Measurements from ENCODE around the gene KRT84. TPM values are rescaled to one million over a fixed set of nuclear protein-coding genes. Genes with fewer than 3 reads are reported as not detected.

Gene KRT84
- total RNA-seq, 1 donor from 2014 or later, result not detected

DNA sequence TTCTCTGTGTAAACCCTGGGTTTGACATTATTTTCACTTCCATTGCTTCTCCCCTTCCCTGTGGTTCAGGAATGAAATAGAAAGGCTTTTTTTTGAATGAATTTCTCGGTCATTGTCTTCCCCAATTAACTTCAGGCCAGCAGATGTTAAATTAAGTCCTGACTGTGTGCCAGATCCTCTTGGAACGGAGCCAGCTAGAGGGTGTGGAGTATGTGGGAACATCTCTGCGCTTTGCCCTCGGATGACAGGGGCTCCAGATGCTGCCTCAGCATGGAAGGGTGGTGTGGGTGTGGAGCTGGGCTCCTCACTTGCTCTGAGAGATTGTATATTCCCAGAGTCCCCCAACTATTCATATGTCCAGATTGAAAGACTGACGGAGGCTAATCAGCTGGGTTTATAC, 31.3 kb downstream of the KRT84 start:
- Mint-ChIP-seq H3K9me3 (ENCODE audit: unreplicated experiment) (no peaks in the 10 kb centered on the region), H3K4me3 (ENCODE audit: unreplicated experiment) (no peak overlapping the region), H3K27me3 (ENCODE audit: unreplicated experiment) (peaks cover 42% of the 10 kb centered on the region), H3K4me1 (ENCODE audit: unreplicated experiment) (peaks cover 16% of the 10 kb centered on the region), H3K36me3 (ENCODE audit: unreplicated experiment) (no peaks in the 10 kb centered on the region), H3K27ac (ENCODE audit: unreplicated experiment) (no peak overlapping the region)
- TF ChIP-seq, protein P1, sequence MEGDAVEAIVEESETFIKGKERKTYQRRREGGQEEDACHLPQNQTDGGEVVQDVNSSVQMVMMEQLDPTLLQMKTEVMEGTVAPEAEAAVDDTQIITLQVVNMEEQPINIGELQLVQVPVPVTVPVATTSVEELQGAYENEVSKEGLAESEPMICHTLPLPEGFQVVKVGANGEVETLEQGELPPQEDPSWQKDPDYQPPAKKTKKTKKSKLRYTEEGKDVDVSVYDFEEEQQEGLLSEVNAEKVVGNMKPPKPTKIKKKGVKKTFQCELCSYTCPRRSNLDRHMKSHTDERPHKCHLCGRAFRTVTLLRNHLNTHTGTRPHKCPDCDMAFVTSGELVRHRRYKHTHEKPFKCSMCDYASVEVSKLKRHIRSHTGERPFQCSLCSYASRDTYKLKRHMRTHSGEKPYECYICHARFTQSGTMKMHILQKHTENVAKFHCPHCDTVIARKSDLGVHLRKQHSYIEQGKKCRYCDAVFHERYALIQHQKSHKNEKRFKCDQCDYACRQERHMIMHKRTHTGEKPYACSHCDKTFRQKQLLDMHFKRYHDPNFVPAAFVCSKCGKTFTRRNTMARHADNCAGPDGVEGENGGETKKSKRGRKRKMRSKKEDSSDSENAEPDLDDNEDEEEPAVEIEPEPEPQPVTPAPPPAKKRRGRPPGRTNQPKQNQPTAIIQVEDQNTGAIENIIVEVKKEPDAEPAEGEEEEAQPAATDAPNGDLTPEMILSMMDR (IDR thresholded peaks at IDR 0.05), result no peak
- DNase-seq (ENCODE audit: extremely low spot score, unreplicated experiment), result peak; percentile 68

DNA sequence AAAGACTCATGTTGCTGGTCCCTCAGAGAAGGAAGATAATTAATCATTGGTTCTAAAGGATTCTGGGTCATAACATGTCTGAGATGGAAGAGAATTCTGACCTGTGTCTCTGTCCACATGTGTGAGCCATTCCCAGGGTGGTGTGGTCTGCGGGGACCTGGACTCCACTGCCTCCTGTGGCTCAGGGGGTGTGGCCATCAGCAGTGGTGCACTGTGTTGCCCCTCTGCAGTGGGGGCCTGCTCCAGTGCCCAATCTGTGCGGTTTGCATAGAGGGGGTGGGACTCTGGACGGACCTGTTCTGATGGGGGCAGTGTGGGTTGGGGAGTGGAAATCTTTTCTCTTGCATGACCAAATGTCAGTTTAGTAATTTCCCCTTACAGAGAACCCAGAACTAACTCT, 31.7 kb downstream of the KRT84 start:
- Mint-ChIP-seq H3K27ac (ENCODE audit: unreplicated experiment) (no peak overlapping the region), H3K27me3 (ENCODE audit: unreplicated experiment) (peaks cover 45% of the 10 kb centered on the region), H3K36me3 (ENCODE audit: unreplicated experiment) (no peaks in the 10 kb centered on the region), H3K4me1 (ENCODE audit: unreplicated experiment) (peaks cover 16% of the 10 kb centered on the region), H3K9me3 (ENCODE audit: unreplicated experiment) (no peaks in the 10 kb centered on the region), H3K4me3 (ENCODE audit: unreplicated experiment) (no peak overlapping the region)
- peak; percentile 77 for DNase-seq (ENCODE audit: extremely low spot score, unreplicated experiment)
- TF ChIP-seq, protein P1 (IDR thresholded peaks at IDR 0.05), result no peak

DNA sequence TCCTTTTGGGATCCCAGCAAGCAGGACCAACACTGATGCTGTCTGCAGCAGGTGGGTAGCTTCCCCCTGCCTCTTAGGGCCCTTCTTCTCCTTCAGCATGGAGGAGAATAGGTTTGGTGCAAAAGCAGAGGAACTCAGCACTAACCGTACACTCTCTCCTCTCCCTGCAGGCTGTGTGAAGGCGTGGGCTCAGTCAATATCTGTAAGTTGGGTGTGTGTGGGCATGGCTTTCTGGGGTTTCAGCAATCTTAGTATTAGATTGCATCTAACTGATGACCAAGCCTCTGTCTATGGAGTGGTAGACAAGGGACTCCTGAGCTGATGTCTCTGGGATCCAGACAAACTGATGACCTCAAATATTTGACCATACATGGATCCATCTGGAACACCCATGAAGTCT, 32.5 kb downstream of the KRT84 start:
- DNase-seq (ENCODE audit: extremely low spot score, unreplicated experiment), result no peak
- Mint-ChIP-seq H3K4me3 (ENCODE audit: unreplicated experiment) (no peak overlapping the region), H3K27me3 (ENCODE audit: unreplicated experiment) (peaks cover 53% of the 10 kb centered on the region), H3K27ac (ENCODE audit: unreplicated experiment) (no peak overlapping the region), H3K4me1 (ENCODE audit: unreplicated experiment) (peaks cover 16% of the 10 kb centered on the region), H3K36me3 (ENCODE audit: unreplicated experiment) (no peaks in the 10 kb centered on the region), H3K9me3 (ENCODE audit: unreplicated experiment) (no peaks in the 10 kb centered on the region)
- TF ChIP-seq, protein P1 (IDR thresholded peaks at IDR 0.05), result no peak

DNA sequence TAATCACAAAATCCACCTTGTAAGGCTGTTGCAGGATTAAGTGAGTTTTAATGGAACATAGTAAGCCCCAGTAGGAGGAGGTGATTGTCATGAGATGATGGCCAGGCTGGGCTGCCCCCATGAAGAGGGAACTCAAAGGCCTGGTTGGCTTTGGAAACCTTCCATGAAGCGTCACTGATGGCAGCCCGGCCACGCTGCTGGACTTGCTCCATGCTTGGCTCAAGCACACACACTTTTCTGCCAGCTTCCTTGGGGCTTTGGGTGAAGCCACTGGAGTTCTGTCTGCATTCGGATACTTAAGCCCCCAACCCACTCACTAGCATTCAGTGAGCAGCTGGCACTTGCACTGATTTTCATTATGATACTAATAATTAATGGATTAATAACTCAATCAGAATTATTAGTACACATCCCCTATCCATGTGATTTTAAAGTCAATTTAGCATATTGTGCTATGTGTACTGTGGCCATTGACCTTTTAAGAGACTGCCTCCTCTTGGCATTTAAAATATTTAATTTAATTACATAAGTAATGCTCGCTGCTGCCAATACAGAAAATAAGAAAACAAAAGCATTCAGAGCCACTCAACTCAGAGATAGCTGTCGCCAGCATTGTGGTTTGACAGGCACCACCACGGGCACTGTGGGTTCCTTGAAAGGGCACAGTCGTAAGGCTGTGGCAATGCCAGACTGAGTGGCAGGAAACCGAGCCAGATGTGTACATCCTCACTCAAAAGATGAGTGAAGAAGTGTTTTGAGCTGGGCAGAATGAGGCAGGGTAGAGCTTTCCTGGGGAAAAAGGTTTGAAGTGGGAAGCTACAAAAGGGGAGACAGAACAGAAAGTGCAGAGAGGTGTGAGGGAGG, 34.0 kb downstream of the KRT84 start:
- Mint-ChIP-seq H3K27me3 (ENCODE audit: unreplicated experiment) (peaks cover 60% of the 10 kb centered on the region), H3K36me3 (ENCODE audit: unreplicated experiment) (no peaks in the 10 kb centered on the region), H3K4me3 (ENCODE audit: unreplicated experiment) (no peak overlapping the region), H3K4me1 (ENCODE audit: unreplicated experiment) (peaks cover 16% of the 10 kb centered on the region), H3K9me3 (ENCODE audit: unreplicated experiment) (no peaks in the 10 kb centered on the region), H3K27ac (ENCODE audit: unreplicated experiment) (no peak overlapping the region)
- TF ChIP-seq, protein P1 (IDR thresholded peaks at IDR 0.05), result no peak
- DNase-seq (ENCODE audit: extremely low spot score, unreplicated experiment), result peak; percentile 54

DNA sequence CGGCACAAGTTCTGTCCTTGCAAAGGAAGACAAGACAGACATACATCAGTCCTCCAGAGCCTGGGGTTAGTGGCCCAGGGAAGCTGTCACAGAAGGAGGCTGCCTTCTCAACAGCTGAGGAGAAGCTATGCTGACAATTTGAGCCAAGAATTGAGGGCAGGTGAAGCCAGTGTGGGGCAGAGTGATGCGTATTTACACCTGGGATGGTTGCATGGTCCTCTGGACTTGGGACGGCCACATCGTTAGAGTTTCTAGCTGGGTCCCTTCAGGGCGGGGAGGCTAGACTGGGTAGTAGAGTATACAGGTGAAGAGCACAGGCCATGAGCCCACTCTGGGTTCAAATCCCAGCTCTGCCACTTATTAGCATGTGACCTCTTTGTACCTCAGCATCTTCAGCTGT, 34.7 kb downstream of the KRT84 start:
- H3K27me3 Mint-ChIP-seq (ENCODE audit: unreplicated experiment), result peaks cover 63% of the 10 kb centered on the region
- no peaks in the 10 kb centered on the region for H3K9me3 Mint-ChIP-seq (ENCODE audit: unreplicated experiment)
- H3K27ac Mint-ChIP-seq (ENCODE audit: unreplicated experiment), result no peak overlapping the region
- no peaks in the 10 kb centered on the region for H3K36me3 Mint-ChIP-seq (ENCODE audit: unreplicated experiment)
- no peak overlapping the region for H3K4me3 Mint-ChIP-seq (ENCODE audit: unreplicated experiment)
- peaks cover 16% of the 10 kb centered on the region for H3K4me1 Mint-ChIP-seq (ENCODE audit: unreplicated experiment)
- TF ChIP-seq, protein P1 (IDR thresholded peaks at IDR 0.05), result no peak
- peak; percentile 38 for DNase-seq (ENCODE audit: extremely low spot score, unreplicated experiment)
